ENCODE results near the gene IDH3G. TPM values are rescaled to one million over a fixed set of nuclear protein-coding genes. Genes with fewer than 3 reads are reported as not detected.

Gene IDH3G
- total RNA-seq, 1 experiment from 2014 or later = 43.2 TPM

DNA sequence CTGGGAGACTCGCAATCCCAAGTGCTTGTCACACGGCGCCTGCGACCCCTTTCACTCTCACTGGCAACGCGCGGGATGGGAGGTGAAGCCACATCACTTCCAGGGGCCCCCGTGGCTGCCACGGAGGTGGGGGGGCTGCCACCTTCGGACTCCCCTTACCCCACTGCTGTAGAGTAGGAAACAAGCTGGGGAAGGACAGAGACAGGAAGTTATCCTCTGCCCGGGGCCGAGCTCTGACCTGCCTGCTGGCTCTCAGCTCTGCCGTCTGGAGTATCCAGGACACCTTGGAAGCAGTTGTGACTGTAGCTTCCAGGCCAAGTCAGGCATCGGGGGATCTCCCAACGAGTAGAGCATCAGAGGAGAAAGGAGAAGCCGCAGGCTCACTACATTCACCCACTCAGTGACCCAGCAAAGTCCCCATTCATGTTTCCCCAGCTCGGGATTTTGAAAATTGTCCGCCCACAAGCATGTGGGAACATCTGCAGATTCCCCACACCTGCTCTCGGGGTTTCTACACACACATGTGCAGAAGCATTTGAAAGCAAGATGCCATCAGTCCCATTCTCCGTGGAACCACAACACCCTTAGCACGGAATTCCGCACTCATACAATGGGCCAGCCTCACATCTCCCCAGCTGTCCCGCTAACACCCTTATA is 25.3 kb upstream of the IDH3G start:
- TF ChIP-seq CTCF (conservative IDR thresholded peaks at IDR 0.05) = no peak
- Mint-ChIP-seq H3K27ac (peak overlapping the region; percentile 47 to 84 (median 68); a peak in 3 of 7 replicates), H3K9me3 (peaks cover 70 to 71% of the 10 kb centered on the region in 2 experiments), H3K36me3 (ENCODE audit: insufficient read depth in 1 of 3, low read depth in 3 of 3) (peaks cover 4 to 29% (median 24%) of the 10 kb centered on the region in 3 experiments; a peak in 6 of 7 replicates), H3K4me3 (peak overlapping the region; percentile 41 to 71), H3K27me3 (ENCODE audit: low read depth) (no peaks in the 10 kb centered on the region), H3K4me1 (peaks cover 27 to 36% of the 10 kb centered on the region in 2 experiments)
- Histone ChIP-seq H3K9me3 (ENCODE audit: control insufficient read depth, low read depth, low read length) (peaks cover 11% of the 10 kb centered on the region), H3K9ac (ENCODE audit: extremely low read depth, insufficient read length, low read length) (no peak overlapping the region), H3K27ac (ENCODE audit: insufficient read length, low read depth, low read length) (no peak overlapping the region), H3K18ac (ENCODE audit: insufficient read length, low read depth, low read length) (peak overlapping the region; percentile 44), H2BK15ac (ENCODE audit: low read depth, low read length) (no peak overlapping the region), H2BK5ac (ENCODE audit: insufficient read length, low read length) (no peak overlapping the region), H4K91ac (ENCODE audit: insufficient read length, low read depth, low read length) (no peak overlapping the region), H3K4ac (ENCODE audit: low read depth, low read length) (no peak overlapping the region), H2BK12ac (ENCODE audit: insufficient read length, low read depth, low read length) (no peak overlapping the region), H2AFZ (ENCODE audit: low read length) (no peak overlapping the region), H3K79me1 (ENCODE audit: insufficient read depth, low read depth, low read length, poor library complexity, severe bottlenecking) (no peaks in the 10 kb centered on the region), H2BK20ac (ENCODE audit: low read depth, low read length, poor library complexity, severe bottlenecking) (no peak overlapping the region), H3T11ph (ENCODE audit: low read length) (no peak overlapping the region), H3K79me2 (ENCODE audit: insufficient read depth, low read length) (peaks cover 42% of the 10 kb centered on the region; the same call in 1 of the 2 replicates), H3K27me3 (ENCODE audit: insufficient read depth, low read length) (no peaks in the 10 kb centered on the region), H3K4me1 (ENCODE audit: insufficient read depth, low read length) (no peaks in the 10 kb centered on the region; the same call in 1 of the 2 replicates), H4K8ac (replicated peaks; ENCODE audit: insufficient read length, low read depth, low read length) (no peak overlapping the region), H3K23me2 (ENCODE audit: insufficient read length, low read depth, low read length, poor library complexity, severe bottlenecking) (no peaks in the 10 kb centered on the region), H3K56ac (ENCODE audit: insufficient read length, low read depth, low read length) (no peak overlapping the region), H4K20me1 (ENCODE audit: control insufficient read depth, insufficient read depth, insufficient read length) (no peaks in the 10 kb centered on the region), H3K4me2 (ENCODE audit: insufficient read depth, insufficient read length, low read length) (peak overlapping the region; percentile 37), H3K14ac (ENCODE audit: insufficient read depth, low read length) (peak overlapping the region; percentile 45), H3K23ac (ENCODE audit: insufficient read length, low read depth, low read length) (no peak overlapping the region), H2AK5ac (ENCODE audit: insufficient read length, low read length) (no peak overlapping the region), H4K5ac (ENCODE audit: insufficient read length, low read depth, low read length) (no peak overlapping the region), H2BK120ac (ENCODE audit: low read depth, low read length, poor library complexity, severe bottlenecking) (no peak overlapping the region)
- DNase-seq = no peak
- no CpG with 5 or more reads among the region's 23 CpGs for WGBS (ENCODE audit: extremely low coverage, insufficient read length, low lambda C conversion rate)

All from H9 (cell line).